SW 1271 (cell line): ENCODE results near the gene ANKMY1.

ENCODE experiments used
- DNase-seq, 2 experiments: peaks; one replicate each; lab custom pipeline; 2025; lab: John Stamatoyannopoulos, UW

Gene ANKMY1

GRCh38 chr2:240595381-240596079 is 37.7 kb upstream of the ANKMY1 start:
- DNase-seq = peak in 1 of 2 experiments; percentile 12

GRCh38 chr2:240594511-240595380 is 37.0 kb upstream of the ANKMY1 start:
- no peak for DNase-seq

GRCh38 chr2:240593703-240594451 is 36.1 kb upstream of the ANKMY1 start:
- no peak for DNase-seq

- no peak for DNase-seq
Measured at GRCh38 chr2:240593026-240593702, 35.4 kb upstream of the ANKMY1 start.

- no peak for DNase-seq
Measured at GRCh38 chr2:240591784-240592183, 34.0 kb upstream of the ANKMY1 start.

GRCh38 chr2:240591226-240591625 is 33.4 kb upstream of the ANKMY1 start:
- no peak for DNase-seq

GRCh38 chr2:240590681-240591111 is 32.9 kb upstream of the ANKMY1 start:
- no peak for DNase-seq

- DNase-seq = no peak
Measured at GRCh38 chr2:240589850-240590525, 32.2 kb upstream of the ANKMY1 start.

- DNase-seq = no peak
Measured at GRCh38 chr2:240589375-240589774, 31.6 kb upstream of the ANKMY1 start.

- DNase-seq = no peak
Measured at GRCh38 chr2:240588669-240589068, 30.9 kb upstream of the ANKMY1 start.

GRCh38 chr2:240588006-240588655 is 30.3 kb upstream of the ANKMY1 start:
- no peak for DNase-seq

GRCh38 chr2:240586919-240587800 is 29.4 kb upstream of the ANKMY1 start:
- DNase-seq = no peak

GRCh38 chr2:240586198-240586918 is 28.6 kb upstream of the ANKMY1 start, which contains the start of gene CAPN10:
CAPN10 (plus strand) TSS chr2:240586734; CDS start chr2:240586912, 178 bp downstream.
- DNase-seq = peak; percentile 83 to 94

GRCh38 chr2:240585681-240586197 is 28.0 kb upstream of the ANKMY1 start:
- DNase-seq = no peak

- DNase-seq = no peak
Measured at GRCh38 chr2:240585101-240585500, 27.3 kb upstream of the ANKMY1 start.

- peak in 1 of 2 experiments; percentile 11 for DNase-seq
Measured at GRCh38 chr2:240584486-240585031, 26.8 kb upstream of the ANKMY1 start.

- DNase-seq = no peak
Measured at GRCh38 chr2:240583774-240584173, 26.0 kb upstream of the ANKMY1 start.

GRCh38 chr2:240582781-240583180 is 25.0 kb upstream of the ANKMY1 start:
- DNase-seq = peak in 1 of 2 experiments; percentile 50
